Loucy (cell line): ENCODE data around the gene SRP54.

Experiments used
- H2AFZ ChIP-seq: fragments of 200-600 bp; sonication (generic); 2 replicates; pipeline ENCODE4 v1.6.0; 2016; ENCODE audit warnings: antibody characterized with exemption, mild to moderate bottlenecking, low read length, moderate library complexity
- H3F3A ChIP-seq: fragments of 200-600 bp; 2 replicates; pipeline ENCODE4 v1.6.0; 2016; ENCODE audit warnings: antibody characterized with exemption, low read depth, mild to moderate bottlenecking
- H3K27me3 ChIP-seq: fragments of 200-600 bp; sonication (generic); 2 replicates; pipeline ENCODE4 v1.6.1; 2014; ENCODE audit warnings: low read length, mild to moderate bottlenecking; ENCODE audit not compliant: insufficient read depth, poor library complexity, severe bottlenecking
- H3K36me3 ChIP-seq: fragments of 200-600 bp; sonication (generic); 2 replicates; pipeline ENCODE4 v1.6.1; 2016; ENCODE audit warnings: low read length; ENCODE audit not compliant: insufficient read depth
- H3K4me1 ChIP-seq: fragments of 200-600 bp; sonication (generic); 2 replicates; pipeline ENCODE4 v1.5.1; 2014; ENCODE audit warnings: low read length, mild to moderate bottlenecking; ENCODE audit not compliant: insufficient read depth, poor library complexity, severe bottlenecking
- H3K4me2 ChIP-seq: fragments of 200-600 bp; sonication (generic); 2 replicates; pipeline ENCODE4 v1.6.0; 2014; ENCODE audit warnings: antibody characterized with exemption, low read length, low read depth, mild to moderate bottlenecking; ENCODE audit not compliant: poor library complexity, severe bottlenecking
- H3K4me3 ChIP-seq: fragments of 200-600 bp; sonication (generic); 2 replicates; pipeline ENCODE4 v1.5.1; 2014; ENCODE audit warnings: low read length, mild to moderate bottlenecking, mixed read lengths; ENCODE audit not compliant: poor library complexity, severe bottlenecking
- H3K79me2 ChIP-seq: fragments of 200-600 bp; sonication (generic); 2 replicates; pipeline ENCODE4 v1.6.1; 2014; ENCODE audit warnings: low read length; ENCODE audit not compliant: insufficient read depth
- H3K9ac ChIP-seq: fragments of 200-600 bp; sonication (generic); 2 replicates; pipeline ENCODE4 v1.6.0; 2014; ENCODE audit warnings: mild to moderate bottlenecking, low read depth, low read length, moderate library complexity; ENCODE audit not compliant: poor library complexity, severe bottlenecking
- H3K9me2 ChIP-seq: fragments of 200-600 bp; sonication (generic); replicated peaks from 2 replicates; pipeline ENCODE4 v1.6.1; 2016; ENCODE audit warnings: low read depth, low read length, mixed read lengths
- H3K9me3 ChIP-seq: fragments of 200-600 bp; sonication (generic); 2 replicates; pipeline ENCODE4 v1.6.1; 2014; ENCODE audit warnings: mild to moderate bottlenecking, antibody characterized with exemption, low read length, low read depth; ENCODE audit not compliant: insufficient read depth
- H4K20me1 ChIP-seq: fragments of 200-600 bp; sonication (generic); 2 replicates; pipeline ENCODE4 v1.6.0; 2014; ENCODE audit warnings: antibody characterized with exemption, low read length, mild to moderate bottlenecking; ENCODE audit not compliant: insufficient read depth, poor library complexity, severe bottlenecking
- CTCF ChIP-seq: fragments of 200-600 bp; sonication (generic); conservative IDR thresholded peaks from 2 replicates; pipeline ENCODE4 v1.5.1; 2014; ENCODE audit warnings: mild to moderate bottlenecking, antibody characterized with exemption, low read length
- EZH2phosphoT487 ChIP-seq: fragments of 200-600 bp; IDR thresholded peaks from 2 replicates; pipeline ENCODE4 v1.6.1; 2018; ENCODE audit warnings: antibody characterized with exemption, mild to moderate bottlenecking, moderate library complexity, borderline replicate concordance

Gene SRP54

GRCh38 chr14:34965912-34966311, 16.9 kb upstream of the SRP54 start:
- no peaks in the 10 kb centered on the region for H3K4me1 ChIP-seq
- H4K20me1 ChIP-seq: no peaks in the 10 kb centered on the region
- H3K4me2 ChIP-seq: no peak overlapping the region
- no peaks in the 10 kb centered on the region for H3K27me3 ChIP-seq
- no peak overlapping the region for H3K4me3 ChIP-seq
- no peaks in the 10 kb centered on the region for H3K79me2 ChIP-seq
- no peak overlapping the region for H3K9ac ChIP-seq
- TF ChIP-seq CTCF (no peak), EZH2phosphoT487 (no peak)
- H3F3A ChIP-seq: no peaks in the 10 kb centered on the region
- no peaks in the 10 kb centered on the region for H3K9me3 ChIP-seq
- H3K36me3 ChIP-seq: peaks cover 10% of the 10 kb centered on the region; the same call in 1 of the 2 replicates
- no peaks in the 10 kb centered on the region for H3K9me2 ChIP-seq
- no peak overlapping the region for H2AFZ ChIP-seq

- Histone ChIP-seq H3K9me2 (no peaks in the 10 kb centered on the region), H3K9me3 (no peaks in the 10 kb centered on the region), H4K20me1 (no peaks in the 10 kb centered on the region), H3K4me3 (no peak overlapping the region), H3F3A (no peaks in the 10 kb centered on the region), H3K4me1 (no peaks in the 10 kb centered on the region), H3K4me2 (no peak overlapping the region), H3K27me3 (no peaks in the 10 kb centered on the region), H3K36me3 (peaks cover 10% of the 10 kb centered on the region; the same call in 1 of the 2 replicates), H3K9ac (no peak overlapping the region), H2AFZ (no peak overlapping the region), H3K79me2 (no peaks in the 10 kb centered on the region)
- TF ChIP-seq CTCF (no peak), EZH2phosphoT487 (no peak)
Observed at GRCh38 chr14:34966413-34966812, 16.4 kb upstream of the SRP54 start.

GRCh38 chr14:34970665-34971064, 12.1 kb upstream of the SRP54 start:
- peaks cover 7% of the 10 kb centered on the region; the same call in 1 of the 2 replicates for H3K79me2 ChIP-seq
- no peaks in the 10 kb centered on the region for H4K20me1 ChIP-seq
- no peak overlapping the region for H3K9ac ChIP-seq
- H2AFZ ChIP-seq: no peak overlapping the region
- H3K4me1 ChIP-seq: peaks cover under 1% of the 10 kb centered on the region
- H3K9me2 ChIP-seq: no peaks in the 10 kb centered on the region
- no peaks in the 10 kb centered on the region for H3K9me3 ChIP-seq
- TF ChIP-seq CTCF (no peak), EZH2phosphoT487 (no peak)
- H3K27me3 ChIP-seq: no peaks in the 10 kb centered on the region
- no peaks in the 10 kb centered on the region for H3F3A ChIP-seq
- no peak overlapping the region for H3K4me2 ChIP-seq
- H3K36me3 ChIP-seq: peaks cover 10% of the 10 kb centered on the region; the same call in 1 of the 2 replicates
- H3K4me3 ChIP-seq: no peak overlapping the region
